HEK293T (cell line): Measurements from ENCODE around the gene DNER.

Experiments
- CTCF ChIA-PET: fragments of 350-600 bp; formaldehyde crosslinking; extraction: SDS; loops from one replicate; lab custom pipeline; 2021; ENCODE audit warnings: antibody characterized with exemption, inconsistent platforms; lab: Yijun Ruan, JAX
- POLR2A ChIA-PET: fragments of 350-600 bp; formaldehyde crosslinking; extraction: SDS; loops from one replicate; lab custom pipeline; 2020; ENCODE audit warnings: antibody characterized with exemption, inconsistent platforms; lab: Yijun Ruan, JAX
- DNase-seq: peaks from one replicate; pipeline ENCODE4 v3.0.0; 2012; ENCODE audit warnings: mixed read lengths; ENCODE audit errors: extremely low spot score
- ARNT ChIP-seq: fragments of 450-650 bp; IDR thresholded peaks from 2 replicates; pipeline ENCODE4 v1.6.1; 2017; ENCODE audit warnings: mild to moderate bottlenecking
- BHLHE40 ChIP-seq: fragments of 450-650 bp; IDR thresholded peaks from 2 replicates; pipeline ENCODE4 v1.6.1; 2016; ENCODE audit warnings: mild to moderate bottlenecking, moderate library complexity, borderline replicate concordance
- CTBP1 ChIP-seq: fragments of 450-650 bp; IDR thresholded peaks from 2 replicates; pipeline ENCODE4 v1.6.1; 2016; ENCODE audit warnings: borderline replicate concordance
- ELF4 ChIP-seq: fragments of 450-650 bp; IDR thresholded peaks from 2 replicates; pipeline ENCODE4 v1.6.1; 2017; ENCODE audit warnings: antibody characterized with exemption
- FOXA1 ChIP-seq: fragments of 450-650 bp; IDR thresholded peaks from 2 replicates; pipeline ENCODE4 v1.6.1; 2016; ENCODE audit warnings: mild to moderate bottlenecking
- FOXK2 ChIP-seq: fragments of 450-650 bp; IDR thresholded peaks from 2 replicates; pipeline ENCODE4 v1.6.1; 2016; ENCODE audit warnings: mild to moderate bottlenecking
- FOXM1 ChIP-seq: fragments of 450-650 bp; IDR thresholded peaks from 2 replicates; pipeline ENCODE4 v1.6.1; 2017; ENCODE audit warnings: mild to moderate bottlenecking, borderline replicate concordance
- HDGF ChIP-seq: fragments of 450-650 bp; IDR thresholded peaks from 2 replicates; pipeline ENCODE4 v1.6.1; 2017; ENCODE audit warnings: antibody characterized with exemption, borderline replicate concordance
- L3MBTL2 ChIP-seq: fragments of 450-650 bp; conservative IDR thresholded peaks from 2 replicates; pipeline ENCODE4 v1.6.1; 2016; ENCODE audit warnings: mild to moderate bottlenecking
- LEF1 ChIP-seq: fragments of 450-650 bp; IDR thresholded peaks from 2 replicates; pipeline ENCODE4 v1.6.1; 2017; ENCODE audit warnings: mild to moderate bottlenecking, borderline replicate concordance
- NFRKB ChIP-seq: fragments of 450-650 bp; IDR thresholded peaks from 2 replicates; pipeline ENCODE4 v1.6.1; 2016; ENCODE audit warnings: mild to moderate bottlenecking, moderate library complexity
- SP1 ChIP-seq: fragments of 450-650 bp; IDR thresholded peaks from 2 replicates; pipeline ENCODE4 v1.6.1; 2017
- SUZ12 ChIP-seq: fragments of 450-650 bp; IDR thresholded peaks from 2 replicates; pipeline ENCODE4 v1.6.1; 2016; ENCODE audit warnings: mild to moderate bottlenecking
- TARDBP ChIP-seq: fragments of 450-650 bp; IDR thresholded peaks from 2 replicates; pipeline ENCODE4 v1.6.1; 2016
- ZNF384 ChIP-seq: fragments of 450-650 bp; IDR thresholded peaks from 2 replicates; pipeline ENCODE4 v1.6.1; 2016
- TF ChIP-seq, protein P1 (sequence below): fragments of 450-650 bp; IDR thresholded peaks from 2 replicates; pipeline ENCODE4 v1.6.1; 2016

DNER gene

DNA sequence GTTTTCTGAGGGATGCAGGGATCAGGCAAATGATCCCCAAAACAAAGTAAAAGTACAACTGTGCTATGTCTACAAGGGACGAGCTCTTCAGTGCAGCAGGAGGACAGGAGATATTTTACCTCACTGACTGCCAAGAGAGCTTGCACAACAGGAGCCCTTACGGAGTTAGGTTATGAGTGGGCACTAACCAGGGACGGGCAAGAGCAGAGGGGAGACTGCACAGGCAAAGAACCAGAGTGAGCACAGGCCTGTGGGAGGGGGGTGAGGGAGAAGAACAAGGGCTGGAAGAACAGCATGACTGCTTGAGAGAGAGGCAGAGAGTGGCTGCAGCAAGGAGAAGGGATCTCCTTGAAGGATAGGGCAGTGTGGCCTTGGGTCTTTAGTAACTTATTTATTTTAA lies 342.1 kb downstream of the DNER start:
- POLR2A ChIA-PET = no interaction called here
- DNase-seq = no peak
- CTCF ChIA-PET = no interaction called here
- TF ChIP-seq FOXA1 = no peak

GRCh38 chr2:229371086-229371485 lies 343.3 kb downstream of the DNER start:
- ChIA-PET POLR2A (no interaction called here), CTCF (no interaction called here)
- no peak for DNase-seq
- TF ChIP-seq SUZ12 (no peak), ELF4 (no peak), L3MBTL2 (no peak)

DNA sequence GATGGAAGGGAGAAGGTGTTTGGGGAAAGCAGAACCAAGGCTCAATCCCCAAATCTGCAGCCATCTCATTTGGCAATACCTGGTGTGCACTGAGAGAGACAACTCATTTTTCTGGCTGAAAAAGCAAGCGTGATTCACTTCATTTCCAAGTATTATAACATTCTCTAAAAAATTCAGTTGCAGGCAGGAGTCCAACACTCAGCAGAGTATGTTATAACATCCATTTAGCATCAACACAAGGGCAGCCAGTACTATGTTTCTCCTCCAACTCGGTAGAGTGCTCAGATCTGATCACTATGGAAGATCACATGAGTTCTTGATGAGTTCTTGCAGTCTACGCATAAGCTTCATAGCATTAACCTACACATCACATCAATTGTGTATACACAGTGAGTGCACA lies 343.8 kb downstream of the DNER start:
- POLR2A ChIA-PET = no interaction called here
- DNase-seq = no peak
- TF ChIP-seq SUZ12 = no peak
- no peak for TF ChIP-seq BHLHE40
- CTCF ChIA-PET = no interaction called here

GRCh38 chr2:229363185-229363814 lies 351.1 kb downstream of the DNER start:
- DNase-seq = no peak
- POLR2A ChIA-PET = no interaction called here
- CTCF ChIA-PET = no interaction called here
- TF ChIP-seq FOXA1 = no peak
- no peak for TF ChIP-seq TARDBP
- TF ChIP-seq ARNT = no peak
- TF ChIP-seq, protein P1, sequence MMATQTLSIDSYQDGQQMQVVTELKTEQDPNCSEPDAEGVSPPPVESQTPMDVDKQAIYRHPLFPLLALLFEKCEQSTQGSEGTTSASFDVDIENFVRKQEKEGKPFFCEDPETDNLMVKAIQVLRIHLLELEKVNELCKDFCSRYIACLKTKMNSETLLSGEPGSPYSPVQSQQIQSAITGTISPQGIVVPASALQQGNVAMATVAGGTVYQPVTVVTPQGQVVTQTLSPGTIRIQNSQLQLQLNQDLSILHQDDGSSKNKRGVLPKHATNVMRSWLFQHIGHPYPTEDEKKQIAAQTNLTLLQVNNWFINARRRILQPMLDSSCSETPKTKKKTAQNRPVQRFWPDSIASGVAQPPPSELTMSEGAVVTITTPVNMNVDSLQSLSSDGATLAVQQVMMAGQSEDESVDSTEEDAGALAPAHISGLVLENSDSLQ = no peak

GRCh38 chr2:229350883-229351282 lies 363.5 kb downstream of the DNER start:
- TF ChIP-seq FOXK2 (no peak), ZNF384 (no peak), FOXM1 (no peak), NFRKB (no peak), ELF4 (no peak), BHLHE40 (no peak), FOXA1 (no peak), L3MBTL2 (no peak), SP1 (no peak), HDGF (no peak), LEF1 (no peak), CTBP1 (no peak), TARDBP (no peak), ARNT (no peak), SUZ12 (no peak)
- TF ChIP-seq, protein P1 = no peak
- DNase-seq = no peak
- ChIA-PET POLR2A (no interaction called here), CTCF (no interaction called here)

- DNase-seq = no peak
- ChIA-PET POLR2A (no interaction called here), CTCF (no interaction called here)
- TF ChIP-seq ELF4 (no peak), LEF1 (no peak), SUZ12 (no peak), ARNT (no peak), NFRKB (no peak), SP1 (no peak), L3MBTL2 (no peak), FOXA1 (no peak), TARDBP (no peak)
- TF ChIP-seq, protein P1 = no peak
Measured at GRCh38 chr2:229350117-229350805, 364.1 kb downstream of the DNER start.

- DNase-seq = no peak
- TF ChIP-seq SUZ12 (no peak), TARDBP (no peak), BHLHE40 (no peak)
- TF ChIP-seq, protein P1 = no peak
- CTCF ChIA-PET = no interaction called here
- POLR2A ChIA-PET = no interaction called here
Measured at GRCh38 chr2:229348128-229348527, 366.2 kb downstream of the DNER start.
